B cell (primary cell): ENCODE data around the gene PLXNB1. TPM values are rescaled to one million over a fixed set of nuclear protein-coding genes. Genes with fewer than 3 reads are reported as not detected.
A peak's percentile ranks its signal among the peaks of the same experiment; 100 is the strongest.

Source experiments
- ATAC-seq: fragments of 200-7000 bp; cut with Tn5 transposase; one replicate; pipeline ENCODE4 v1.10.0; 2021; ENCODE audit warnings: low read depth, mild to moderate bottlenecking, moderate number of reproducible peaks, moderate library complexity
- CTCF ChIA-PET: fragments of 350-600 bp; sonication (Branson Sonifier 250); formaldehyde crosslinking; loops from one replicate; lab custom pipeline; 2021; ENCODE audit warnings: antibody characterized with exemption, inconsistent platforms; lab: Charles Lee
- POLR2A ChIA-PET: fragments of 350-600 bp; sonication (Branson Sonifier 250); formaldehyde crosslinking; loops from one replicate; lab custom pipeline; 2021; ENCODE audit warnings: antibody characterized with exemption; lab: Charles Lee
- DNase-seq: peaks from one replicate; pipeline ENCODE4 v3.0.0; 2013
- H2AFZ ChIP-seq: 2 replicates; pipeline ENCODE4 v1.6.1; 2012; ENCODE audit warnings: mild to moderate bottlenecking, low read depth, low read length; ENCODE audit not compliant: insufficient read depth, poor library complexity, severe bottlenecking
- H3K27ac ChIP-seq, 2 donors: 1 replicate in 1 of 2; 2 replicates in 1 of 2; pipeline ENCODE4 v1.5.1; 2012 to 2013; ENCODE audit warnings: low read length in 2 of 2, mild to moderate bottlenecking in 2 of 2, moderate library complexity in 1 of 2
- H3K27me3 ChIP-seq, 4 experiments: fragments of 200-600 bp in 1 of 4; sonication (generic) in 1 of 4; replicated peaks in 1 of 4; 1 replicate in 2 of 4; 2 replicates in 2 of 4; pipeline versions ENCODE4 v1.6.1 to v1.7.0; 2013 to 2016; ENCODE audit warnings: low read length in 3 of 4, mild to moderate bottlenecking in 2 of 4, mixed read lengths in 1 of 4, moderate library complexity in 1 of 4; ENCODE audit not compliant: insufficient read depth in 4 of 4, control insufficient read depth in 3 of 4; ENCODE audit errors: control extremely low read depth in 1 of 4
- H3K36me3 ChIP-seq, 2 experiments: replicated peaks in 1 of 2; 1 replicate in 1 of 2; 2 replicates in 1 of 2; pipeline versions ENCODE4 v1.6.1 to v1.7.1; 2013; ENCODE audit warnings: low read length in 1 of 2; ENCODE audit not compliant: insufficient read depth in 2 of 2, control insufficient read depth in 1 of 2; ENCODE audit errors: control extremely low read depth in 1 of 2, extremely low read depth in 1 of 2
- H3K4me1 ChIP-seq, 2 donors: fragments of 200-600 bp in 1 of 2; sonication (generic) in 1 of 2; 1 replicate in 1 of 2; 2 replicates in 1 of 2; pipeline versions ENCODE4 v1.5.1 to v1.6.1; 2013 to 2017; ENCODE audit warnings: low read length in 2 of 2; ENCODE audit not compliant: control insufficient read depth in 2 of 2, insufficient read depth in 2 of 2
- H3K4me2 ChIP-seq: replicated peaks from 2 replicates; pipeline ENCODE3; 2012; ENCODE audit warnings: mild to moderate bottlenecking, low read depth, low read length; ENCODE audit not compliant: poor library complexity, severe bottlenecking
- H3K4me3 ChIP-seq, 5 experiments: fragments of 200-600 bp in 1 of 5; sonication (generic) in 1 of 5; 1 replicate in 3 of 5; 2 replicates in 2 of 5; pipeline versions ENCODE4 v1.5.1 to v1.7.0; 2011 to 2016; ENCODE audit warnings: low read length in 4 of 5, mild to moderate bottlenecking in 4 of 5, low read depth in 2 of 5, control low read depth in 1 of 5, moderate library complexity in 1 of 5; ENCODE audit not compliant: insufficient read depth in 1 of 5; ENCODE audit errors: control extremely low read depth in 1 of 5, extremely low read depth in 1 of 5
- H3K79me2 ChIP-seq: fragments of 200-600 bp; sonication (generic); one replicate; pipeline ENCODE4 v1.6.0; 2016; ENCODE audit warnings: low read length; ENCODE audit not compliant: control insufficient read depth, insufficient read depth
- H3K9ac ChIP-seq: fragments of 200-600 bp; sonication (generic); 2 replicates; pipeline ENCODE4 v1.6.1; 2017; ENCODE audit warnings: mild to moderate bottlenecking, low read length, moderate library complexity
- H3K9me3 ChIP-seq, 3 donors: one replicate each; pipeline versions ENCODE4 v1.6.1 to v1.7.1; 2013; ENCODE audit warnings: low read length in 2 of 3; ENCODE audit not compliant: control insufficient read depth in 2 of 3, insufficient read depth in 1 of 3; ENCODE audit errors: control extremely low read depth in 1 of 3
- H4K20me1 ChIP-seq: 2 replicates; pipeline ENCODE4 v1.6.0; 2012; ENCODE audit warnings: mild to moderate bottlenecking, low read length; ENCODE audit not compliant: insufficient read depth, control insufficient read depth, poor library complexity, severe bottlenecking
- H3K27ac Mint-ChIP-seq: one replicate; pipeline ENCODE4 v1.8.0; 2021; ENCODE audit warnings: mixed read lengths
- H3K27me3 Mint-ChIP-seq: one replicate; pipeline ENCODE4 v1.8.0; 2021; ENCODE audit warnings: mixed read lengths
- H3K4me1 Mint-ChIP-seq: one replicate; pipeline ENCODE4 v1.8.0; 2021; ENCODE audit warnings: mixed read lengths
- H3K4me3 Mint-ChIP-seq: one replicate; pipeline ENCODE4 v1.8.0; 2021; ENCODE audit warnings: mixed read lengths
- H3K9me3 Mint-ChIP-seq: one replicate; pipeline ENCODE4 v1.8.0; 2022; ENCODE audit warnings: mixed read lengths; ENCODE audit not compliant: insufficient read depth
- CTCF ChIP-seq: fragments of 200-600 bp; IDR thresholded peaks from one replicate; pipeline ENCODE4 v1.8.0; 2022; ENCODE audit warnings: antibody characterized with exemption, mild to moderate bottlenecking
- EZH2 ChIP-seq: IDR thresholded peaks from 2 replicates; pipeline ENCODE4 v1.6.1; 2012; ENCODE audit warnings: borderline replicate concordance, low read depth, mild to moderate bottlenecking, moderate library complexity, low read length; ENCODE audit not compliant: insufficient read depth, poor library complexity, severe bottlenecking
- WGBS: methylation state at CpG from one replicate; pipeline ENCODE4 v1.1.5; 2013; ENCODE audit warnings: missing lambda C conversion rate; ENCODE audit not compliant: insufficient coverage; 5-methylcytosine and 5-hydroxymethylcytosine counted together
- intact Hi-C: fragments of 100-400 bp; cut with micrococcal nuclease; formaldehyde crosslinking; loops from one replicate; pipeline ENCODE4 v1.10.0; 2022
- polyA plus RNA-seq: library from polyadenylated mRNA; depleted of rRNA; stranded (reverse); fragments of >200 nt; gene quantifications from 2 replicates; pipeline ENCODE4 v1.2.3, GENCODE V29; 2012
- total RNA-seq, 2 donors: library from RNA; stranded (reverse); fragments of 120-200 nt in 1 of 2; gene quantifications; 1 replicate in 1 of 2; 2 replicates in 1 of 2; pipeline versions ENCODE4 v1.2.3 to v1.2.4, GENCODE V29; 2013 to 2022

The PLXNB1 gene
- total and polyA plus RNA-seq, 2 donors (not counting 1 experiment from before 2014, with no cell fraction given): 0.95 to 5.0 TPM

- Histone ChIP-seq H3K27me3 (no peaks in the 10 kb centered on the region), H3K36me3 (peaks cover 0 to 26% of the 10 kb centered on the region in 2 experiments), H4K20me1 (peaks cover 15% of the 10 kb centered on the region), H2AFZ (peak overlapping the region; percentile 79), H3K9me3 (no peaks in the 10 kb centered on the region), H3K4me3 (peak overlapping the region; percentile 59 to 95 (median 74)), H3K27ac (peak overlapping the region; percentile 96 to 99), H3K4me2 (peak overlapping the region; percentile 78), H3K4me1 (peaks cover 62 to 76% of the 10 kb centered on the region in 2 donors), H3K9ac (peak overlapping the region; percentile 96), H3K79me2 (peaks cover 86% of the 10 kb centered on the region)
- no peaks in the 10 kb centered on the region for H3K27me3 Mint-ChIP-seq
- DNase-seq: peak; percentile 98
- peak overlapping the region; percentile 99 for H3K27ac Mint-ChIP-seq
- WGBS: 3% methylated on average over 16 of the region's 17 CpGs
- peak overlapping the region; percentile 93 for H3K4me3 Mint-ChIP-seq
- TF ChIP-seq EZH2: no peak
- TF ChIP-seq CTCF: peak; percentile 56
- no peaks in the 10 kb centered on the region for H3K9me3 Mint-ChIP-seq
- intact Hi-C loops: loop anchor here (1.0 to 2.0 kb wide), 7 partner anchors 8 to 162 kb away; partner anchors contain the start of genes ATRIP, CCDC51, PFKFB4 and SLC26A6
- H3K4me1 Mint-ChIP-seq: peaks cover 66% of the 10 kb centered on the region
- ChIA-PET CTCF (interaction anchor here (0.6 to 17.7 kb wide), 15 partner anchors 9 to 1467 kb away, joined by 3 to 240 read pairs (median 3); partner anchors contain the start of genes CCDC51, SHISA5 and TMA7), POLR2A (interaction anchor here (0.8 to 4.3 kb wide), 9 partner anchors 14 to 545 kb away, joined by 3 to 22 read pairs (median 5); partner anchors contain the start of genes CCDC51, SHISA5, TMA7 and WDR6)
- ATAC-seq: peak; percentile 91
These were observed 43.2 kb upstream of the PLXNB1 start for GRCh38 chr3:48472923-48473616.

GRCh38 chr3:48472673-48472922, 42.7 kb upstream of the PLXNB1 start:
- intact Hi-C loops: loop anchor here (2.0 kb wide), 2 partner anchors 26 to 162 kb away; partner anchors contain the start of genes ATRIP and SLC26A6
- CTCF ChIA-PET: interaction anchor here (0.6 to 17.7 kb wide), 11 partner anchors 14 to 1468 kb away, joined by 3 to 240 read pairs (median 4); partner anchors contain the start of genes CCDC51, SHISA5 and TMA7
- peak overlapping the region; percentile 79 for H2AFZ ChIP-seq

More at GRCh38 chr3:48472673-48472922, 42.7 kb upstream of the PLXNB1 start:
- Histone ChIP-seq H3K9me3 (no peaks in the 10 kb centered on the region), H3K4me1 (peaks cover 62 to 76% of the 10 kb centered on the region in 2 donors), H3K79me2 (peaks cover 86% of the 10 kb centered on the region), H3K4me2 (peak overlapping the region; percentile 78), H3K4me3 (peak overlapping the region; percentile 59 to 95 (median 74)), H4K20me1 (peaks cover 20% of the 10 kb centered on the region), H3K9ac (peak overlapping the region; percentile 96), H3K27me3 (no peaks in the 10 kb centered on the region), H3K27ac (peak overlapping the region; percentile 96 to 99), H3K36me3 (peaks cover 0 to 30% of the 10 kb centered on the region in 2 experiments)
- H3K4me3 Mint-ChIP-seq: peak overlapping the region; percentile 93
- POLR2A ChIA-PET: interaction anchor here (0.7 to 4.3 kb wide), 11 partner anchors 14 to 937 kb away, joined by 3 to 22 read pairs (median 5); partner anchors contain the start of genes CCDC51, SHISA5, TMA7 and WDR6
- H3K27me3 Mint-ChIP-seq: no peaks in the 10 kb centered on the region
- no peak for DNase-seq
- H3K9me3 Mint-ChIP-seq: no peaks in the 10 kb centered on the region
- H3K4me1 Mint-ChIP-seq: peaks cover 66% of the 10 kb centered on the region
- H3K27ac Mint-ChIP-seq: peak overlapping the region; percentile 99
- 0% methylated on average over 5 of the region's 5 CpGs for WGBS
- no peak for TF ChIP-seq CTCF
- no peak for TF ChIP-seq EZH2
- ATAC-seq: no peak
